ENCODE data around the gene GRB10.

Gene GRB10

GRCh38 chr7:50672045-50672444, 110.7 kb downstream of the GRB10 start:
- no peak for DNase-seq (ENCODE audit: low read depth in 3 of 3)

GRCh38 chr7:50671386-50671785, 111.3 kb downstream of the GRB10 start:
- DNase-seq (ENCODE audit: low read depth in 3 of 3): no peak

- no peak for DNase-seq (ENCODE audit: low read depth in 3 of 3)
These were observed 112.8 kb downstream of the GRB10 start for GRCh38 chr7:50669890-50670289.

- DNase-seq (ENCODE audit: low read depth in 3 of 3): no peak
These were observed 114.9 kb downstream of the GRB10 start for GRCh38 chr7:50667789-50668226.

- DNase-seq (ENCODE audit: low read depth in 3 of 3): no peak
These were observed 115.4 kb downstream of the GRB10 start for GRCh38 chr7:50667338-50667737.

- no peak for DNase-seq (ENCODE audit: low read depth in 3 of 3)
These were observed 116.6 kb downstream of the GRB10 start for GRCh38 chr7:50666124-50666496.

- no peak for DNase-seq (ENCODE audit: low read depth in 3 of 3)
These were observed 117.1 kb downstream of the GRB10 start for GRCh38 chr7:50665403-50666123.

GRCh38 chr7:50664937-50665336, 117.8 kb downstream of the GRB10 start:
- no peak for DNase-seq (ENCODE audit: low read depth in 3 of 3)

GRCh38 chr7:50664461-50664922, 118.2 kb downstream of the GRB10 start:
- DNase-seq (ENCODE audit: low read depth in 3 of 3): peak in 1 of 3 experiments; percentile 14

GRCh38 chr7:50663396-50664102, 119.1 kb downstream of the GRB10 start:
- no peak for DNase-seq (ENCODE audit: low read depth in 3 of 3)

GRCh38 chr7:50662996-50663395, 119.7 kb downstream of the GRB10 start:
- no peak for DNase-seq (ENCODE audit: low read depth in 3 of 3)

- DNase-seq (ENCODE audit: low read depth in 3 of 3): no peak
These were observed 120.5 kb downstream of the GRB10 start for GRCh38 chr7:50662041-50662694.

- no peak for DNase-seq (ENCODE audit: low read depth in 3 of 3)
These were observed 121.2 kb downstream of the GRB10 start for GRCh38 chr7:50661345-50662040.

GRCh38 chr7:50660830-50661175, 121.9 kb downstream of the GRB10 start:
- DNase-seq (ENCODE audit: low read depth in 3 of 3): no peak

GRCh38 chr7:50660040-50660829, 122.5 kb downstream of the GRB10 start:
- peak in 2 of 3 experiments; percentile 5 to 37 for DNase-seq (ENCODE audit: low read depth in 3 of 3)

- no peak for DNase-seq (ENCODE audit: low read depth in 3 of 3)
These were observed 123.2 kb downstream of the GRB10 start for GRCh38 chr7:50659329-50659965.

GRCh38 chr7:50658696-50659095, 124.0 kb downstream of the GRB10 start:
- no peak for DNase-seq (ENCODE audit: low read depth in 3 of 3)

- DNase-seq (ENCODE audit: low read depth in 3 of 3): no peak
These were observed 124.8 kb downstream of the GRB10 start for GRCh38 chr7:50657912-50658311.

GRCh38 chr7:50657341-50657873, 125.3 kb downstream of the GRB10 start:
- DNase-seq (ENCODE audit: low read depth in 3 of 3): no peak

- DNase-seq (ENCODE audit: low read depth in 3 of 3): no peak
These were observed 126.4 kb downstream of the GRB10 start for GRCh38 chr7:50656141-50656895.

All from stimulated activated CD4-positive, alpha-beta T cell treated with anti-CD3 and anti-CD28 coated beads, TNF-alpha, amount 100 ng/mL, for 24 hours (primary cell).